H1 (cell line): ENCODE results near the gene EPHB1. TPM values are rescaled to one million over a fixed set of nuclear protein-coding genes. Genes with fewer than 3 reads are reported as not detected.

ENCODE experiments used
- CTCF ChIA-PET: fragments of 300-600 bp; sonication (Branson Sonifier 250); formaldehyde crosslinking; loops from one replicate; lab custom pipeline; 2021; ENCODE audit not compliant: partially characterized antibody; lab: Charles Lee
- POLR2A ChIA-PET: fragments of 300-600 bp; sonication (Branson Sonifier 250); formaldehyde crosslinking; loops from one replicate; lab custom pipeline; 2021; ENCODE audit warnings: inconsistent platforms; ENCODE audit not compliant: partially characterized antibody; lab: Charles Lee
- DNase-seq, 2 experiments: peaks; one replicate each; pipeline versions ENCODE4 v3.0.0 to v3.0.0-alpha.2; 2010 to 2022; ENCODE audit warnings: low spot score in 2 of 2, low read depth in 1 of 2, mixed read lengths in 1 of 2
- FAIRE-seq: peaks from 2 replicates; lab custom pipeline; 2011; peaks lifted over from hg19 to GRCh38; lab: Jason Lieb, UNC
- H2AFZ ChIP-seq: 2 replicates; pipeline ENCODE4 v1.8.1; 2012; ENCODE audit warnings: low read length, inconsistent platforms
- H2AK5ac ChIP-seq: 2 replicates; pipeline ENCODE4 v1.6.1; 2013; ENCODE audit warnings: low read depth, low read length
- H2BK120ac ChIP-seq: replicated peaks from 2 replicates; pipeline ENCODE3; 2013; ENCODE audit warnings: low read depth, low read length, inconsistent platforms
- H2BK12ac ChIP-seq: 2 replicates; pipeline ENCODE4 v1.6.1; 2013; ENCODE audit warnings: low read depth, low read length
- H2BK15ac ChIP-seq: 2 replicates; pipeline ENCODE4 v1.6.1; 2013; ENCODE audit warnings: low read length
- H2BK20ac ChIP-seq: 2 replicates; pipeline ENCODE4 v1.6.1; 2013; ENCODE audit warnings: low read length
- H2BK5ac ChIP-seq: 2 replicates; pipeline ENCODE4 v1.6.1; 2013; ENCODE audit warnings: low read depth, low read length
- H3K14ac ChIP-seq: 2 replicates; pipeline ENCODE4 v1.6.1; 2013; ENCODE audit warnings: inconsistent platforms; ENCODE audit not compliant: insufficient read length
- H3K18ac ChIP-seq: 2 replicates; pipeline ENCODE4 v1.6.1; 2013; ENCODE audit warnings: low read length; ENCODE audit errors: extremely low read depth
- H3K23ac ChIP-seq: 2 replicates; pipeline ENCODE4 v1.6.1; 2013; ENCODE audit warnings: inconsistent platforms; ENCODE audit not compliant: insufficient read length
- H3K23me2 ChIP-seq: 2 replicates; pipeline ENCODE4 v1.6.1; 2013; ENCODE audit warnings: low read depth, low read length
- H3K27ac ChIP-seq: 2 replicates; pipeline ENCODE4 v1.6.1; 2011; ENCODE audit warnings: low read depth, low read length, inconsistent platforms
- H3K27me3 ChIP-seq, 4 experiments: replicated peaks in 1 of 4; 1 replicate in 1 of 4; 2 replicates in 3 of 4; pipeline versions ENCODE4 v1.6.1 to v1.8.1; 2011 to 2013; ENCODE audit warnings: low read length in 3 of 4, mild to moderate bottlenecking in 3 of 4, inconsistent platforms in 2 of 4, mixed read lengths in 2 of 4, moderate library complexity in 1 of 4; ENCODE audit not compliant: control insufficient read depth in 3 of 4, insufficient read depth in 3 of 4; ENCODE audit errors: extremely low read depth in 1 of 4
- H3K36me3 ChIP-seq, 4 experiments: 2 replicates each; pipeline versions ENCODE4 v1.6.1 to v1.8.1; 2011 to 2013; ENCODE audit warnings: mild to moderate bottlenecking in 4 of 4, low read length in 3 of 4, moderate library complexity in 2 of 4, control low read depth in 1 of 4, inconsistent platforms in 1 of 4; ENCODE audit not compliant: insufficient read depth in 4 of 4, control insufficient read depth in 2 of 4
- H3K4ac ChIP-seq: replicated peaks from 2 replicates; pipeline ENCODE3; 2013; ENCODE audit warnings: low read length, low read depth, mixed read lengths, inconsistent platforms; ENCODE audit not compliant: insufficient read length
- H3K4me1 ChIP-seq, 4 experiments: replicated peaks in 1 of 4; 1 replicate in 1 of 4; 2 replicates in 3 of 4; pipeline versions ENCODE4 v1.6.1 to v1.8.1; 2011 to 2013; ENCODE audit warnings: low read length in 3 of 4, inconsistent platforms in 2 of 4, mixed read lengths in 1 of 4; ENCODE audit not compliant: insufficient read depth in 4 of 4, control insufficient read depth in 3 of 4
- H3K4me2 ChIP-seq, 2 experiments: 2 replicates each; pipeline versions ENCODE4 v1.6.1 to v1.8.1; 2011 to 2013; ENCODE audit warnings: low read depth in 2 of 2, low read length in 2 of 2, control low read depth in 1 of 2, inconsistent platforms in 1 of 2, mild to moderate bottlenecking in 1 of 2; ENCODE audit not compliant: insufficient read depth in 1 of 2
- H3K4me3 ChIP-seq, 4 experiments: fragments of 200-600, 300-600 bp in 1 of 4; sonication (generic), shearing (Covaris generic), sonication (Bioruptor Twin) in 1 of 4; 2 replicates each; pipeline versions ENCODE4 v1.5.1 to v1.8.1; 2011 to 2016; ENCODE audit warnings: low read length in 4 of 4, low read depth in 3 of 4, control low read depth in 2 of 4, inconsistent platforms in 2 of 4, mild to moderate bottlenecking in 2 of 4, mixed read lengths in 1 of 4, moderate library complexity in 1 of 4; ENCODE audit not compliant: insufficient read depth in 2 of 4; ENCODE audit errors: extremely low read depth in 1 of 4
- H3K56ac ChIP-seq: replicated peaks from 2 replicates; pipeline ENCODE3; 2013; ENCODE audit warnings: low read depth, mild to moderate bottlenecking, mixed read lengths, low read length, inconsistent platforms; ENCODE audit not compliant: insufficient read length
- H3K79me1 ChIP-seq: 2 replicates; pipeline ENCODE4 v1.6.1; 2013; ENCODE audit warnings: low read depth, low read length, control low read depth
- H3K79me2 ChIP-seq, 2 experiments: 2 replicates each; pipeline versions ENCODE4 v1.6.1 to v1.8.1; 2012 to 2013; ENCODE audit warnings: low read length in 2 of 2, mild to moderate bottlenecking in 2 of 2, inconsistent platforms in 1 of 2; ENCODE audit not compliant: insufficient read depth in 2 of 2, control insufficient read depth in 1 of 2
- H3K9ac ChIP-seq, 4 experiments: replicated peaks in 1 of 4; 1 replicate in 1 of 4; 2 replicates in 3 of 4; pipeline versions ENCODE4 v1.6.1 to v1.8.1; 2011 to 2013; ENCODE audit warnings: low read depth in 3 of 4, low read length in 3 of 4, control low read depth in 2 of 4, mild to moderate bottlenecking in 2 of 4, moderate library complexity in 2 of 4, inconsistent platforms in 1 of 4; ENCODE audit errors: extremely low read depth in 1 of 4
- H3K9me3 ChIP-seq, 2 experiments: 2 replicates each; pipeline versions ENCODE4 v1.6.1 to v1.8.1; 2012 to 2013; ENCODE audit warnings: mild to moderate bottlenecking in 2 of 2, moderate library complexity in 2 of 2, control low read depth in 1 of 2, inconsistent platforms in 1 of 2, low read depth in 1 of 2, low read length in 1 of 2, mixed read lengths in 1 of 2; ENCODE audit not compliant: insufficient read depth in 2 of 2
- H4K20me1 ChIP-seq, 2 experiments: replicated peaks in 1 of 2; 2 replicates each; pipeline versions ENCODE3 to v1.8.1; 2011 to 2013; ENCODE audit warnings: inconsistent platforms in 2 of 2, low read length in 2 of 2, mild to moderate bottlenecking in 1 of 2; ENCODE audit not compliant: insufficient read depth in 2 of 2, control insufficient read depth in 1 of 2
- H4K5ac ChIP-seq: 2 replicates; pipeline ENCODE4 v1.6.1; 2013; ENCODE audit warnings: low read length, low read depth, mixed read lengths, inconsistent platforms; ENCODE audit not compliant: insufficient read length
- H4K8ac ChIP-seq: 2 replicates; pipeline ENCODE4 v1.8.0; 2013; ENCODE audit warnings: mild to moderate bottlenecking, moderate library complexity, low read length, inconsistent platforms; ENCODE audit not compliant: insufficient read depth; ENCODE audit errors: extremely low read depth
- H4K91ac ChIP-seq: replicated peaks from 2 replicates; pipeline ENCODE3; 2013; ENCODE audit warnings: low read length, mixed read lengths, inconsistent platforms; ENCODE audit not compliant: insufficient read length
- CTCF ChIP-seq, 3 experiments: IDR thresholded peaks; 1 replicate in 2 of 3; 2 replicates in 1 of 3; pipeline versions ENCODE4 v1.5.1 to v1.6.1; 2011; ENCODE audit warnings: low read length in 3 of 3, mild to moderate bottlenecking in 3 of 3, inconsistent platforms in 2 of 3, low read depth in 1 of 3, moderate library complexity in 1 of 3; ENCODE audit not compliant: insufficient read depth in 1 of 3; ENCODE audit errors: control extremely low read depth in 1 of 3
- E2F6 ChIP-seq: IDR thresholded peaks from 2 replicates; pipeline ENCODE4 v1.6.1; 2012; ENCODE audit warnings: inconsistent platforms
- GTF2F1 ChIP-seq: IDR thresholded peaks from 2 replicates; pipeline ENCODE4 v1.6.1; 2012; ENCODE audit warnings: low read depth, low read length, improper control_type of control experiment, borderline replicate concordance
- HDAC2 ChIP-seq, 2 experiments: fragments of 300-600 bp in 1 of 2; sonication (generic) in 1 of 2; IDR thresholded peaks; 2 replicates each; pipeline ENCODE4 v1.6.1; 2011 to 2012; ENCODE audit warnings: low read depth in 2 of 2, low read length in 2 of 2, mild to moderate bottlenecking in 2 of 2, moderate library complexity in 2 of 2, borderline replicate concordance in 1 of 2, inconsistent platforms in 1 of 2
- POLR2A ChIP-seq, 2 experiments: IDR thresholded peaks; 1 replicate in 1 of 2; 2 replicates in 1 of 2; pipeline ENCODE4 v1.6.1; 2011; ENCODE audit warnings: low read depth in 2 of 2, low read length in 2 of 2, mild to moderate bottlenecking in 2 of 2; ENCODE audit errors: control extremely low read depth in 1 of 2
- RFX5 ChIP-seq: IDR thresholded peaks from 2 replicates; pipeline ENCODE4 v1.6.1; 2011; ENCODE audit warnings: low read depth, low read length, improper control_type of control experiment, borderline replicate concordance
- RNF2 ChIP-seq: fragments of 200-900, 300-1000 bp; sonication (generic); IDR thresholded peaks from 2 replicates; pipeline ENCODE4 v1.7.1; 2016; ENCODE audit warnings: borderline replicate concordance, low read depth, mild to moderate bottlenecking, antibody characterized with exemption, low read length; ENCODE audit not compliant: poor library complexity, severe bottlenecking; ENCODE audit errors: missing control alignments
- SAP30 ChIP-seq: fragments of 300-600 bp; sonication (generic); IDR thresholded peaks from 2 replicates; pipeline ENCODE4 v1.7.1; 2012; ENCODE audit warnings: low read length, moderate library complexity, mild to moderate bottlenecking, inconsistent platforms; ENCODE audit not compliant: insufficient read depth, insufficient replicate concordance
- SP4 ChIP-seq: IDR thresholded peaks from 2 replicates; pipeline ENCODE4 v1.6.1; 2012; ENCODE audit warnings: low read length, inconsistent platforms
- TBP ChIP-seq: IDR thresholded peaks from 2 replicates; pipeline ENCODE4 v1.6.1; 2011; ENCODE audit warnings: low read depth, low read length, improper control_type of control experiment
- WGBS, 2 experiments: shearing (Covaris generic) in 1 of 2; methylation state at CpG; one replicate each; pipeline versions ENCODE4 v1.1.6 to v1.1.7; 2013 to 2015; ENCODE audit warnings: low lambda C conversion rate in 2 of 2, mixed read lengths in 2 of 2, inconsistent platforms in 1 of 2, low coverage in 1 of 2, missing lambda C conversion rate in 1 of 2; ENCODE audit not compliant: insufficient replicate concordance in 2 of 2, insufficient coverage in 1 of 2, insufficient read length in 1 of 2; ENCODE audit errors: extremely low coverage in 1 of 2, missing lambda C conversion rate in 1 of 2; 5-methylcytosine and 5-hydroxymethylcytosine counted together
- polyA plus RNA-seq, 7 experiments: library from polyadenylated mRNA; depleted of rRNA in 3 of 7; stranded (reverse) in 5 of 7; unstranded in 2 of 7; fragments of >200 nt in 5 of 7; fragments of 200-250 nt in 2 of 7; gene quantifications; 1 replicate in 5 of 7; 2 replicates in 1 of 7; 4 replicates in 1 of 7; pipeline versions ENCODE4 v1.2.1 to v1.2.3, GENCODE V29; 2011 to 2013; ENCODE audit warnings: missing spikeins in 2 of 7, mixed read lengths in 2 of 7
- total RNA-seq: library from RNA; stranded (reverse); fragmentation: NEBNext Ultra II Directional; extraction: Animal tissue kit (Norgen Biotek cat#: 25700); gene quantifications from 2 replicates; pipeline ENCODE4 v1.2.1, GENCODE V29; 2021

EPHB1 gene
- total and polyA plus RNA-seq, 2 of the 8 experiments (the other 6 are each of a cell fraction or from before 2014, with no cell fraction given), result 3.5 to 5.9 TPM

- ChIA-PET POLR2A (interaction anchor here (1.5 kb wide), 1 partner anchor 18 kb away, joined by 6 read pairs; no protein-coding TSS in a partner anchor), CTCF (interaction anchor here (0.7 to 1.7 kb wide), 12 partner anchors 12 to 549 kb away, joined by 3 to 7 read pairs (median 4); partner anchors contain the start of gene EPHB1)
- H4K20me1 ChIP-seq, result no peaks in the 10 kb centered on the region
- H3K23me2 ChIP-seq, result no peaks in the 10 kb centered on the region
- H2BK120ac ChIP-seq, result no peak overlapping the region
- H3K56ac ChIP-seq, result no peak overlapping the region
- H3K4ac ChIP-seq, result no peak overlapping the region
- H2AK5ac ChIP-seq, result no peak overlapping the region
- no peaks in the 10 kb centered on the region for H3K79me2 ChIP-seq
- no peak overlapping the region for H2BK15ac ChIP-seq
- no peak overlapping the region for H3K18ac ChIP-seq
- H4K91ac ChIP-seq, result no peak overlapping the region
- FAIRE-seq (no peak), DNase-seq (no peak)
- no peak overlapping the region for H2AFZ ChIP-seq
- H3K79me1 ChIP-seq, result no peaks in the 10 kb centered on the region
- no peaks in the 10 kb centered on the region for H3K9me3 ChIP-seq
- H2BK12ac ChIP-seq, result no peak overlapping the region
- no peak overlapping the region for H4K8ac ChIP-seq
- H2BK5ac ChIP-seq, result no peak overlapping the region
- H3K27me3 ChIP-seq, result no peaks in the 10 kb centered on the region; a peak in 1 of 7 replicates
- H4K5ac ChIP-seq, result no peak overlapping the region
- peaks cover 2 to 14% (median 11%) of the 10 kb centered on the region in 4 experiments; a peak in 5 of 7 replicates for H3K4me1 ChIP-seq
- no peaks in the 10 kb centered on the region for H3K36me3 ChIP-seq
- no peak overlapping the region for H3K4me3 ChIP-seq
- no peak overlapping the region for H3K14ac ChIP-seq
- no peak overlapping the region for H3K4me2 ChIP-seq
- WGBS, 2 experiments, result 91% methylated on average over 5 of the region's 5 CpGs; no CpG with 5 or more reads in 1 of the 2 experiments
- no peak overlapping the region for H3K23ac ChIP-seq
- H3K9ac ChIP-seq, result no peak overlapping the region
- H2BK20ac ChIP-seq, result no peak overlapping the region
- no peak overlapping the region for H3K27ac ChIP-seq
- TF ChIP-seq TBP (no peak), E2F6 (no peak), RNF2 (no peak), RFX5 (no peak), SP4 (no peak), POLR2A (IDR thresholded peaks at IDR 0.05; ENCODE audit: control extremely low read depth in 1 of 2, low read depth in 2 of 2, low read length in 2 of 2) (no peak), HDAC2 (IDR thresholded peaks at IDR 0.05; ENCODE audit: borderline replicate concordance in 1 of 2, low read depth in 2 of 2, low read length in 2 of 2) (no peak), SAP30 (no peak), GTF2F1 (no peak), CTCF (IDR thresholded peaks at IDR 0.05; ENCODE audit: control extremely low read depth in 1 of 3, insufficient read depth in 1 of 3, low read depth in 1 of 3, low read length in 3 of 3) (no peak)
Observed at GRCh38 chr3:135213213-135213612, 418.2 kb downstream of the EPHB1 start.
